NCI-H1417 (cell line): ENCODE data around the gene UQCRC2.
"Not testable (repeated sequence)": the region's sequence is repeated elsewhere in the genome, so short reads cannot be mapped to it uniquely, and the experiment has no call there.

ENCODE experiments used
- DNase-seq, 3 experiments: peaks; one replicate each; lab custom pipeline; 2025; lab: John Stamatoyannopoulos, UW

The UQCRC2 gene

DNA sequence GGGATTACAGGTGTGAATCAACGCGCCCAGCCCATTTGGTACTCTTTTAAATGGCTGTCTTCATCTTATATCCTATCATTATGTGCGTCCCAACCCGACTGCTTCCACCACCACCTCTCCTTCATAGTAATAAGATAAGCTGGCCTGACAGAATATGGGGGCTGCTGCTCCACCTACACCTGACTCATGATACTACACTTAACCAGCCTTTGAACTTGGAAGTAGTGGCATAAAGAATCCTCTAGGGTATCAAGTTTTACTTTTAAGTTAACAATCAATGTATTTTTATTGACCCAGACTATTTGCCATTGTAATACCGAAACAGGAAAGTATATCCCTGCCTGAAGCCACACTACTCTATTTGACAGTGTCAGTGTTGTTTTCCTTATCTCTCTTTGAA, 28.9 kb downstream of the UQCRC2 start:
- DNase-seq: no peak

GRCh38 chr16:21984062-21984461, 30.9 kb downstream of the UQCRC2 start:
- DNase-seq: no peak

DNA sequence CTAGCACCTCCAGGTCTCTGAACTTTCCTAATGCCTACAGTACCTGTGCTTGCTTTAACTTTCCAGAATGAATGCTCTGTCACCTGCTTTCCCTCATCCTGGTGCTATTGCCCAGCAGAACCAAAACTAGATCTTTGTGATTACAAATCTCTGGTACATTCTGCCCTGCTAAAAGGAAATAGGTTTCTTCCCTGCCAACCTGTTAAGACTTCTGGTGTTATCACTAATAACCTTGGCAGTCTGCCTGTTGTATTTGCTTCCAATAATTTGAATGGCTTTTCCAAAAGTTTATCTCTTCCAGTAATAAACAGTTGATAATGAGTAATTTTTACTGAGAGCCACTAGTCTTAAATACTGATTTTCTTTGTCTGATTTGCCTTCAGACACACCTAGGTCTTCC, 32.4 kb downstream of the UQCRC2 start:
- no peak for DNase-seq

DNA sequence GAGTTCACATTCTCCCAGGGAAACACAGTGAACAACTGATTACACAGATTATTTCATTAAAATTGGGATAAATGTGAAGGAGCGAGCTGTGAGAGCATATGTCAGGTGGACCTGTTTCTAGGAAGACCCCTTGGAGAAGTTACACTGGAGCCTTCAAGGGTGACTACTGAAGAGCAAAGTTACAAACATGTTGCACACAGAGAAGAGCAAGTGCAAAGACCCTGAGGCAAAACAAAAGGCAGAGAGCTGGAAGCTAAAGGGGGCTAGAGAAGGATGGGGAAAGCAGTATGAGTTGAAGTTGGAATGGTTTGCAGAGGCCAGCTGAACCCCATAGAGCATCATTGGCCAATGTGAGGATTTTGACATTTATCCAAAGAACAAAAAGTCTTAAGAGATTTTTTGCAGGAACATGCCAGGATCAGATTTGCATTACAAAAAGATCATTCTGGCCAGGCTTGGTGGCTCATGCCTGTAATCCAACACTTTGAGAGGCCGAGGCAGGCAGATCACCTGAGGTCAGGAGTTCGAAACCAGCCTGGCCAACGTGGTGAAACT, 33.6 kb downstream of the UQCRC2 start:
- no peak for DNase-seq

DNA sequence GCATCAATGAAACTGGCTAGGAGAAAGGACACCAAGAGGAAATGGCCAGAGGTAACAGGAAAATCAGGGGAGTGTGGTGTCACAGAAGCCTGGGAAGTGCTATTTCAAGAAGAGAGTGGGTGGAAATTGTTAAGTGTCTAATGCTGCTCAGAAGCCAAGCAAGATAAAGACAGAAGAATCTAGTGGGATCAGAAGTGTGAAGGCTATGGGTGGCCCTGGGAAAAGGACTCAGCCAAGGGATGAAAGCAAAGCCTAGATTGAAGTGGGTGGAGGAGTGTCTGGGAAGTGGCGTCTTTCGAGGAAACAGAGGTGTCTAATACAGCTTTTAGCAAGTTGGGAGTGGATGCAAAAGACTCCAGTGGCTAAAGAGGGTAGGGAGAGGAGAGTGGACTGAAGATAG, 34.3 kb downstream of the UQCRC2 start:
- DNase-seq: no peak

DNA sequence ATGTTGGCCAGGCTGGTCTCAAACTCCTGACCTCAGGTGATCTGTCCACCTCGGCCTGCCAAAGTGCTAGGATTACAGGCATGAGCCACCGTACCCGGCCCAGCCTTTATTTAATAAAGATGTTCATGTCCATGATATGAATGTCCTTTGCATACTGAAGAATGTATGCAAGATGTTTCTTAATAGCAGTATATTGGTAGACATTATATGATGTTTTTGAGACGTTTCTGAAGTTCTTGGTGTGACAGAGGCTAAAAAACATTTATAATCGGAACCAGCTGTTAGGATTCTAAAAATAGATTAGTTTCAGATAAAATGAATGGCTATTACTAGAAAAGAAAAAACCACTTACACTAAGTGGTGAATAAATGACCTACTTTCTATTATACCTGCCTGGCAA, 36.0 kb downstream of the UQCRC2 start:
- DNase-seq: peak in 1 of 3 experiments; percentile 15

GRCh38 chr16:21989751-21990150, 36.6 kb downstream of the UQCRC2 start:
- DNase-seq: peak in 1 of 3 experiments; percentile 20

DNA sequence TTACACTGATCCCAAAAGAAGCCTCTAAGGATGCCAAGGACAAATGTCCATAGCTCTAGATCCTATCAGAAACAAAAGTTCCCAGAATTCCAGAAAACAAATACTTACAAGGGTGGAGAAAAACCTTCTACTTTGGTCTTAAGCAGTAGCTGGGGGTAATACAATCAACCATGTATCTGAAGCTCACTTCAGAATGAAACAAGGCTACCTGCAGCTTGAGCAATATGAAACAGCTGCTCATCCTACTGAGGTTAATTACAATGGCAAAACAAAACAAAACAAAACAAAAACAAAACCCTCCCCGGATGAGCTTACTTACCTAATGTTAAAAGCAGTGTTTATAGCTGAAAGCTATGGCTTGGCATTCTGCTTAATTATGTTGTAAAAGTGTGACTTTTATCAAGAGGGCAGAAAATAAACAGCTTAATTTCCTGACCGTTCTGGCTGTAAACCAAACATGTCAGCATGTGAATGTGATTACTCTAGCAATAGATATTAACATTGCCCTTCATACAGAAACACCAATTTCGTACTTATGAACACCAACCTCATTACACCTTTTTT, 37.3 kb downstream of the UQCRC2 start:
- peak in 1 of 3 experiments; percentile 47 for DNase-seq

DNA sequence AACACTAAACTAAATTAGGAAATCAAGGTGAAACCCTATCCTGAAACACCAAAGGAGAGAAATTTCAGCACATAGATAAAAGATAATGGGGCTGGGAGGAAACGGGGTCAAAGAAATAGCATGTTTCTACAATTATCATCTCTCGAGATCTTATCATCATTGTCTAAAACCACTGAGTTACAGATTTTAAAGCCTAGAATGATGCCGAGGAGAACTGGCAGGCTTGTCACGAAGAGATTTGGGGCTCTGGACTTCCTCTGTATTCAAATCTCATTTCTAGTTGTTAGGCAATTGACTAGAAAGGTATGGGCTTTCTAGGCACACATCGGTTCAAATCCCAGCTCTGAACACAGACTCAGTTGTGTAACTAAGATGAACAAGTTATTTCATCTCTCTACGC, 38.5 kb downstream of the UQCRC2 start:
- no peak for DNase-seq

GRCh38 chr16:21994856-21995465, 41.8 kb downstream of the UQCRC2 start:
- no peak for DNase-seq

- no peak for DNase-seq
Measured at GRCh38 chr16:21996923-21997696, 43.9 kb downstream of the UQCRC2 start.

DNA sequence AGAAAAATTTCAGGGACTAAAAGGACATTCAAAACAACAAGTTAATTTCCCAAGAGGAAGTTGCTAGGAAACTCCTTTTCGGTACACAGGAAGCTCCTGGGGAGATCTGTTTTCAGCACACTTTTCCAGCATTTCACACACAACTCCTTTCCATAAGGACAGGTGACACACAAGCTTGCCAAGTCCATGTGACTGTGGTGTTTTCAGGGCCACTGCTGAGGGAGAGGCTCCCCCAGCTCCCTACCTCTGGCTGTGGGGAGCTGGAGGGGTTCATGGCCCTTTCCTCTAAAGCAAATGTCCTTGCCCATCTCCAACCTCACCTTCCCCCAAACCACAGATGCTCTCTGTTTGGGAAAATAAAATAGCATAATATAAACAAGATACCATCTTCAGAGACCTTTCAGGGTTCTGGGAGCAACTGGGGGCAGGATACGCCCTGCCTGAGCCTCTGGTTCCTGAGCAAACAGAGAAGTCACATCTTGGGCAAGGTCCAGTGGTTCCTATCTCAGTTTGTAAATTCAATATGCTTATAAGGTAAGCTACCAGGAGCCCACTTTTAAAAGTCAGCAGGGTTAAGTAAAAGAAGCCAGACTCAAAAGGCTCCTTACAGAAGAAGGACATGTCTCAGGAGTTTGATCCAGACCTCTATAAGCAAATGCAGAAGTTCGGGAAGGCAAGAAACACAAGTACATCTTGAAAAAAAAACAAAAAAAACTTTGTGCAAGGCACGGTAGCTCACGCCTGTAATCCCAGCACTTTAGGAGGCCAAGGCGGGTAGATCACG, 44.7 kb downstream of the UQCRC2 start:
- peak in 1 of 3 experiments; percentile 20 for DNase-seq

DNA sequence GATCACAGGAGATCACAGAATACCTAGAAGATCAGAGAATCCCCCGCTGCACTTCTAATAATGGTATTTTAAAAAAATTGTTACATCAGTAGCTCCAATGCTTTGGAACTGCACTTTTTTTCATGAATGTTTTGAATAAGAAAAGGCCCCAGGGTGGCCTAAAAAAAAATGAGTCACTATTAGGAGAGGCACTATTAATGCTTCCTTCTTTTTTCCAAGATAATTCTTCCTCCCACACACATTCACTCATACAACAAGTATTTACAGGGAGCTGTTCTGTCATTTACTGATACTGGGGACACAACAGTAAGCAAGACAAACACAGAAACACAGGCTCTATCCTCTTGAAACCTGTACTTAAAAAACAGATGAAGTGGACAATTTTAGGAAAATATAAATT, 48.4 kb downstream of the UQCRC2 start:
- no peak for DNase-seq

GRCh38 chr16:22002047-22002446, 48.9 kb downstream of the UQCRC2 start:
- not testable (repeated sequence) for DNase-seq

DNA sequence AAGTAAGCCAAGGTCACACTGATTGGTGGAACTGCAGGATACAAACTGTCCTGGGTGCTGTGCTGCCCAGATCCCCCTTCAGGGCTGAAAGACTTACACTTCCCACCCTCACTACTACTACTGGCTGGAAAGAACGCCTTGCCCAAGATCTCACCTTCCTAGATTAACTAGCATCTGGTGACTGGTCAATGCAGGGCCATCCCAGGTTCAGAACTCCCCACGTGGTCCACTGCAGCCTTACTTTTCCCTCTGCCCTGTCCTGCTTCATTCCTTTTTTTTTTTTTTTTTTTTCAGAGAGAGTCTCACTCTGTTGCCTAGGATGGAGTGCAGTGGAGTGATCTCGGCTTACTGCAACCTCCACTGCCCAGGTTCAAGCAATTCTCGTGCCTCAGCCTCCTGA, 50.0 kb downstream of the UQCRC2 start:
- DNase-seq: no peak

GRCh38 chr16:22004341-22004740, 51.2 kb downstream of the UQCRC2 start:
- DNase-seq: peak in 1 of 3 experiments; percentile 74

GRCh38 chr16:22005746-22006145, 52.6 kb downstream of the UQCRC2 start:
- no peak for DNase-seq

DNA sequence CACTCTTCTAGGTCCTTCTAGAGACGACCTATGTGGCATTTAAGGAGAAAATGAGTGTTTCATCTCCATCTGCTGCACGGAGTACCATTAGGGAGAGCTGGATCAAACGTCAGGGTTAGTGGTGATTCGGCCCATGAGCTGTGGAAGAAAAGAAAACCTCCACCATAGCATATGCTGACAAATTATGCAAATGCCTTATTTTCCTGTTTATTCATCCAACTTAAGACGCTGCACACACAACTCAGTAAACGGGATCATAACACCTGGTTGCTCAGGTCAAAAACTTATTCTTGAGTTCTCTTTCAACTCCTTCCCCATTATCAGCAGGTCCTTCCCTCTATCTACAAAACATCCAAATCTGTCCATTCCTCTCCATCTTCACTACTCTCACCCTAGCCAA, 53.5 kb downstream of the UQCRC2 start:
- no peak for DNase-seq

GRCh38 chr16:22007159-22007508, 54.0 kb downstream of the UQCRC2 start:
- DNase-seq: no peak

GRCh38 chr16:22007509-22008214, 54.5 kb downstream of the UQCRC2 start, which contains the start of gene MOSMO:
TSS of gene MOSMO (plus strand) at chr16:22008111. CDS start at chr16:22008302, 191 bp downstream.
- peak; percentile 23 to 72 (median 66) for DNase-seq
